A673 (cell line): ENCODE measurements around the gene CNIH3.

ENCODE experiments used
- CTCF ChIP-seq: fragments of 300-800, 200-600 bp; sonication (generic); conservative IDR thresholded peaks from 2 replicates; pipeline ENCODE4 v1.5.1; 2017; ENCODE audit warnings: low read depth, mild to moderate bottlenecking, antibody characterized with exemption, low read length, moderate library complexity, mixed read lengths
- EZH2 ChIP-seq: fragments of 200-600 bp; sonication (generic); IDR thresholded peaks from 2 replicates; pipeline ENCODE4 v1.6.1; 2017; ENCODE audit warnings: borderline replicate concordance, low read depth, mild to moderate bottlenecking, mixed read lengths, antibody characterized with exemption, low read length; ENCODE audit not compliant: poor library complexity, severe bottlenecking

- no peak for TF ChIP-seq CTCF
- no peak for TF ChIP-seq EZH2
Observed at GRCh38 chr1:224668984-224669383, 52.9 kb downstream of the CNIH3 start.
